ENCODE data around the gene C20orf144.

C20orf144 gene

GRCh38 chr20:33684533-33685327 is 22.6 kb downstream of the C20orf144 start:
- Histone ChIP-seq H3K9me3 (ENCODE audit: low read length) (no peaks in the 10 kb centered on the region), H3K4me1 (ENCODE audit: insufficient read depth, low read length) (peaks cover 11% of the 10 kb centered on the region), H3K4me3 (ENCODE audit: low read depth in 1 of 2, low read length in 2 of 2) (no peak overlapping the region), H3K27me3 (ENCODE audit: control insufficient read depth in 1 of 2, insufficient read depth in 2 of 2, low read length in 2 of 2) (no peaks in the 10 kb centered on the region), H3K36me3 (ENCODE audit: insufficient read depth, low read length) (no peaks in the 10 kb centered on the region), H3K9ac (ENCODE audit: low read length) (no peak overlapping the region), H3K27ac (ENCODE audit: low read depth, low read length) (no peak overlapping the region)

- H3K27me3 ChIP-seq (ENCODE audit: control insufficient read depth in 1 of 2, insufficient read depth in 2 of 2, low read length in 2 of 2) = no peaks in the 10 kb centered on the region
- no peak overlapping the region for H3K9ac ChIP-seq (ENCODE audit: low read length)
- peaks cover 11% of the 10 kb centered on the region for H3K4me1 ChIP-seq (ENCODE audit: insufficient read depth, low read length)
- H3K4me3 ChIP-seq (ENCODE audit: low read depth in 1 of 2, low read length in 2 of 2) = no peak overlapping the region
- no peaks in the 10 kb centered on the region for H3K36me3 ChIP-seq (ENCODE audit: insufficient read depth, low read length)
- no peak overlapping the region for H3K27ac ChIP-seq (ENCODE audit: low read depth, low read length)
- no peaks in the 10 kb centered on the region for H3K9me3 ChIP-seq (ENCODE audit: low read length)
These were observed 23.4 kb downstream of the C20orf144 start for GRCh38 chr20:33685328-33686099.

GRCh38 chr20:33686100-33686983 is 24.2 kb downstream of the C20orf144 start, which contains the start of gene E2F1:
Gene E2F1, minus strand, starts transcription at chr20:33686385. Its CDS starts 121 bp downstream, at chr20:33686264.
- Histone ChIP-seq H3K9ac (ENCODE audit: low read length) (no peak within 1 kb of the TSS), H3K27ac (ENCODE audit: low read depth, low read length) (peak within 1 kb of the TSS; percentile 63), H3K27me3 (ENCODE audit: control insufficient read depth in 1 of 2, insufficient read depth in 2 of 2, low read length in 2 of 2) (no peaks in the 10 kb centered on the region), H3K36me3 (ENCODE audit: insufficient read depth, low read length) (no peaks in the 10 kb centered on the region), H3K4me1 (ENCODE audit: insufficient read depth, low read length) (peaks cover 11% of the 10 kb centered on the region), H3K9me3 (ENCODE audit: low read length) (no peaks in the 10 kb centered on the region), H3K4me3 (ENCODE audit: low read depth in 1 of 2, low read length in 2 of 2) (peak within 1 kb of the TSS; percentile 20 to 60)

- Histone ChIP-seq H3K36me3 (ENCODE audit: insufficient read depth, low read length) (no peaks in the 10 kb centered on the region), H3K27me3 (ENCODE audit: control insufficient read depth in 1 of 2, insufficient read depth in 2 of 2, low read length in 2 of 2) (no peaks in the 10 kb centered on the region), H3K4me1 (ENCODE audit: insufficient read depth, low read length) (peaks cover 11% of the 10 kb centered on the region), H3K27ac (ENCODE audit: low read depth, low read length) (peak overlapping the region; percentile 63), H3K4me3 (ENCODE audit: low read depth in 1 of 2, low read length in 2 of 2) (peak overlapping the region in 1 of 2 donors; percentile 60), H3K9ac (ENCODE audit: low read length) (no peak overlapping the region), H3K9me3 (ENCODE audit: low read length) (no peaks in the 10 kb centered on the region)
These were observed 24.8 kb downstream of the C20orf144 start for GRCh38 chr20:33686984-33687366.

- Histone ChIP-seq H3K4me3 (ENCODE audit: low read depth in 1 of 2, low read length in 2 of 2) (no peak overlapping the region), H3K9ac (ENCODE audit: low read length) (no peak overlapping the region), H3K36me3 (ENCODE audit: insufficient read depth, low read length) (no peaks in the 10 kb centered on the region), H3K9me3 (ENCODE audit: low read length) (no peaks in the 10 kb centered on the region), H3K27ac (ENCODE audit: low read depth, low read length) (no peak overlapping the region), H3K4me1 (ENCODE audit: insufficient read depth, low read length) (peaks cover 11% of the 10 kb centered on the region), H3K27me3 (ENCODE audit: control insufficient read depth in 1 of 2, insufficient read depth in 2 of 2, low read length in 2 of 2) (no peaks in the 10 kb centered on the region)
These were observed 25.3 kb downstream of the C20orf144 start for GRCh38 chr20:33687370-33687915.

- no peaks in the 10 kb centered on the region for H3K27me3 ChIP-seq (ENCODE audit: control insufficient read depth in 1 of 2, insufficient read depth in 2 of 2, low read length in 2 of 2)
- no peaks in the 10 kb centered on the region for H3K36me3 ChIP-seq (ENCODE audit: insufficient read depth, low read length)
- H3K4me3 ChIP-seq (ENCODE audit: low read depth in 1 of 2, low read length in 2 of 2) = no peak overlapping the region
- H3K9ac ChIP-seq (ENCODE audit: low read length) = no peak overlapping the region
- H3K27ac ChIP-seq (ENCODE audit: low read depth, low read length) = no peak overlapping the region
- H3K4me1 ChIP-seq (ENCODE audit: insufficient read depth, low read length) = peaks cover 11% of the 10 kb centered on the region
- no peaks in the 10 kb centered on the region for H3K9me3 ChIP-seq (ENCODE audit: low read length)
These were observed 26.1 kb downstream of the C20orf144 start for GRCh38 chr20:33687993-33688937.

- Histone ChIP-seq H3K36me3 (ENCODE audit: insufficient read depth, low read length) (no peaks in the 10 kb centered on the region), H3K27ac (ENCODE audit: low read depth, low read length) (no peak overlapping the region), H3K9me3 (ENCODE audit: low read length) (no peaks in the 10 kb centered on the region), H3K9ac (ENCODE audit: low read length) (no peak overlapping the region), H3K4me1 (ENCODE audit: insufficient read depth, low read length) (peaks cover 11% of the 10 kb centered on the region), H3K4me3 (ENCODE audit: low read depth in 1 of 2, low read length in 2 of 2) (no peak overlapping the region), H3K27me3 (ENCODE audit: control insufficient read depth in 1 of 2, insufficient read depth in 2 of 2, low read length in 2 of 2) (no peaks in the 10 kb centered on the region)
These were observed 26.9 kb downstream of the C20orf144 start for GRCh38 chr20:33688938-33689424.

DNA sequence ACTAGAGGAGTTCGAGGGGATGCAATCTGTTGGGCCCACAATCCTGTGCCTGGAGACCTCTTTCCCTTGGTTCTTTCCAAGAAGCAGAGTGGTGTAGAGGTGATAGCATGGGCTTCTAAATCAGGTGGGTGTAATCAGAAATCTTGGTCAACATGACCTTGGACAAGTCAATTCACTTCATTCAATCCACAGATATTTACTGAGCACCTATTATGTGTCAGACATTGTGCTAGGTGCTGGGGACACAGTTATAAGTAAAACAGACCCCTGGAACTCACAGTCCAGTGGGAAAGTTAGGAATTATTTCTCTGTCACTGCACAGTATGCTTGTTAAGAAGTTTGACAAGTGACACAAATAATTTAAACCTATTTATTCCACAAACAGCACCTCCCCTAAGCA is 27.4 kb downstream of the C20orf144 start:
- Histone ChIP-seq H3K27me3 (ENCODE audit: control insufficient read depth in 1 of 2, insufficient read depth in 2 of 2, low read length in 2 of 2) (no peaks in the 10 kb centered on the region), H3K4me3 (ENCODE audit: low read depth in 1 of 2, low read length in 2 of 2) (no peak overlapping the region), H3K36me3 (ENCODE audit: insufficient read depth, low read length) (no peaks in the 10 kb centered on the region), H3K9ac (ENCODE audit: low read length) (no peak overlapping the region), H3K4me1 (ENCODE audit: insufficient read depth, low read length) (peaks cover 11% of the 10 kb centered on the region), H3K27ac (ENCODE audit: low read depth, low read length) (no peak overlapping the region), H3K9me3 (ENCODE audit: low read length) (no peaks in the 10 kb centered on the region)

GRCh38 chr20:33689973-33690372 is 27.8 kb downstream of the C20orf144 start:
- peaks cover 11% of the 10 kb centered on the region for H3K4me1 ChIP-seq (ENCODE audit: insufficient read depth, low read length)
- no peak overlapping the region for H3K27ac ChIP-seq (ENCODE audit: low read depth, low read length)
- H3K27me3 ChIP-seq (ENCODE audit: control insufficient read depth in 1 of 2, insufficient read depth in 2 of 2, low read length in 2 of 2) = no peaks in the 10 kb centered on the region

GRCh38 chr20:33693289-33693688 is 31.2 kb downstream of the C20orf144 start:
- no peaks in the 10 kb centered on the region for H3K4me1 ChIP-seq (ENCODE audit: insufficient read depth, low read length)
- no peak overlapping the region for H3K9ac ChIP-seq (ENCODE audit: low read length)
- no peaks in the 10 kb centered on the region for H3K27me3 ChIP-seq (ENCODE audit: control insufficient read depth in 1 of 2, insufficient read depth in 2 of 2, low read length in 2 of 2)
- no peak overlapping the region for H3K4me3 ChIP-seq (ENCODE audit: low read depth in 1 of 2, low read length in 2 of 2)
- no peak overlapping the region for H3K27ac ChIP-seq (ENCODE audit: low read depth, low read length)
- H3K36me3 ChIP-seq (ENCODE audit: insufficient read depth, low read length) = no peaks in the 10 kb centered on the region
- H3K9me3 ChIP-seq (ENCODE audit: low read length) = no peaks in the 10 kb centered on the region

More at GRCh38 chr20:33689973-33690372, 27.8 kb downstream of the C20orf144 start:
- H3K9ac ChIP-seq (ENCODE audit: low read length) = no peak overlapping the region
- H3K4me3 ChIP-seq (ENCODE audit: low read depth in 1 of 2, low read length in 2 of 2) = no peak overlapping the region
- no peaks in the 10 kb centered on the region for H3K9me3 ChIP-seq (ENCODE audit: low read length)
- H3K36me3 ChIP-seq (ENCODE audit: insufficient read depth, low read length) = no peaks in the 10 kb centered on the region

All from muscle layer of colon (tissue), 2 donors.